HG03558 (cell line): ENCODE data around the gene LOXL1.

Experiments
- ATAC-seq: cut with Tn5 transposase; IDR thresholded peaks from one replicate; pipeline ENCODE4 v1.9.1; 2021; ENCODE audit warnings: moderate number of reproducible peaks; ENCODE audit not compliant: unreplicated experiment; ENCODE audit errors: extremely low read depth

Gene LOXL1

DNA sequence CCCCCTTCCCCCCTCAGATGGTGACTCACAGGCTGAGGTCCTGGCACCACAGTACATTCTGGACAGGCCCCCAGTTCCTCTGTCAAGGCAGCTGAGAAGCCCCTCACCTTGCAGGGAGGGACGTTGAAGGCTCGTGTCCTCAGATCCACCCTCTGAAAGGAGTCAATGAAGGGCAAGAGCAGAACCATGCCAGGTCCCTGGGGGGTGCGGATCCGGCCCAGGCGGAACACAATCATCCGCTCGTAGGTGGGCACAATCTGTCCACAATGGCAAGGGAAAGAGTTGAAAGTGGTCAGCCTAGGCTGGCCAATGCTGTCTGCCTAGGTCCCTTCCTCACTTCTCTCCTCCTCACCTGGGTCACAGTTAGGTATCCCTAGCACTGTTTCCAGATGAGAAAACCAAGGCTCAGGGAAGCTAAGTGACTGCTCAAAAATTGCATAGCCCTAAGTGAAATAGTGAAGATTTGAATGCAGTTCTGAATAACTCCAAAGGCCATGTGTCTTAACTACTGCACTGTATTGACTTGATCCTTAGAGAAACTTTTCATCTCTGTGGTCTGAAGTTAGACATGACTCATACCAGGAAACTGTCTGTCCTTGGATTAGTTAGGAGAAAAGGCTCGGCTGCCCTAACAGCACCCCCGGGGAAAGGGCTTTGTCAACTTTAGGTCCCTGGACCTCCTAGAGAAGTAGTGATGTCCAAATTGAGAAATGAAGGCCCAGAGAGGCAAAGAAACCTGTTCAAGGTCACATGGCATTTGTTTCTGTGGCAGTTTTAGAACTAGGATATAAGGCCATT lies 62.9 kb downstream of the LOXL1 start:
- no peak for ATAC-seq

DNA sequence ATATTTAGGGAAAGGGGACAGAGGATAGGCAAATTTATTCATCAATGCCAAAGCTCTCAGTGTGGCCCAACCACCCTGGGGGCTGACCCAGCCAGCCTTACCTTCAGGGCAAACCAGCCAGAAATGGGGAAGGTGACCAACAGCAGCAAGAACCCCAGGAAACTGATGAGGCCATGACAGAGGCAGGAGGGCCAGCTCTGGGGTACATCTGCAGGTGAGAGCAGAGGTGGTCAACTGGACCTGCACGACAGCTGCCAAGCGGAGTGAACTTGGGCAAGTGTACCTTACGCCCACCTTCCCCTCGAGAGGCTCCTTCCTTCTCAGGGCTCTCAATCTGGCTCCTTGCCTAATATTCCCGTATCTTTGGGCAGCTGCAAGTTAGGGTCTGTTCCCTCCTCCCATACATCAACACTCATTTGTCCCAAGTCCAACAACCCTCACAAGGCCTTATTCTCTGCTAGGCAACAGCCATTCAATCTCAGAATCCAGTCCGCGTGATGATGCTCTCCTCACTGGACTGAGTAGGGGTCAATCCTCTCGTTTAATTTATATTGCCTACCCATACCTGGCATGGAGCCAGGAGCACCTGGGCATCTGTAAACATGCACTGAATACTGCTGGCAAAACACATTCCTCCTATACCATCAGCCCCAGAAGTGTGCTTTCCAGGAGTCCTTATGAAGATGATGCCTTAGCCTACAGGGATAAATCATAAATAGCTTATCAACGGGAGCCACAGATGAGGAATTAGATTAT lies 64.2 kb downstream of the LOXL1 start:
- no peak for ATAC-seq

DNA sequence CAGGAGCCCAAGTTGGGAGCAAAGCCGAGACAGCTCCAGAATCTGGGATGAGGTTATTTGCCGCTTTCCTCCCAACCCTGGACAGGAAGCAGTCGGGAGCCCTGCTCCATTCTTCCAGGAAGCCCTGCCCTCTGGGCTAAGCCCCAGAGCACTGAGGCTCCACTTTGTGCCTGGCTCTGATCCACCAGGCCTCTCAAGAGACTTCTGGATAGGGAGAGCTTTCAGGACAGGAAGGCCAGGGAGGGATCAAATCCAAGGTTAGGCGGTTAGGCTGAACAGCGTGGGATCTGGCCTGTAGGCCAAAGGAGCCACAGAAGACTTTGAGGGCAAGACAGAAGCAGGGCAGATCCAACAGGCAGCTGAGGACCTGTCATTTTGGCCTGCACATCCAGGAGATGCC lies 65.0 kb downstream of the LOXL1 start:
- no peak for ATAC-seq

DNA sequence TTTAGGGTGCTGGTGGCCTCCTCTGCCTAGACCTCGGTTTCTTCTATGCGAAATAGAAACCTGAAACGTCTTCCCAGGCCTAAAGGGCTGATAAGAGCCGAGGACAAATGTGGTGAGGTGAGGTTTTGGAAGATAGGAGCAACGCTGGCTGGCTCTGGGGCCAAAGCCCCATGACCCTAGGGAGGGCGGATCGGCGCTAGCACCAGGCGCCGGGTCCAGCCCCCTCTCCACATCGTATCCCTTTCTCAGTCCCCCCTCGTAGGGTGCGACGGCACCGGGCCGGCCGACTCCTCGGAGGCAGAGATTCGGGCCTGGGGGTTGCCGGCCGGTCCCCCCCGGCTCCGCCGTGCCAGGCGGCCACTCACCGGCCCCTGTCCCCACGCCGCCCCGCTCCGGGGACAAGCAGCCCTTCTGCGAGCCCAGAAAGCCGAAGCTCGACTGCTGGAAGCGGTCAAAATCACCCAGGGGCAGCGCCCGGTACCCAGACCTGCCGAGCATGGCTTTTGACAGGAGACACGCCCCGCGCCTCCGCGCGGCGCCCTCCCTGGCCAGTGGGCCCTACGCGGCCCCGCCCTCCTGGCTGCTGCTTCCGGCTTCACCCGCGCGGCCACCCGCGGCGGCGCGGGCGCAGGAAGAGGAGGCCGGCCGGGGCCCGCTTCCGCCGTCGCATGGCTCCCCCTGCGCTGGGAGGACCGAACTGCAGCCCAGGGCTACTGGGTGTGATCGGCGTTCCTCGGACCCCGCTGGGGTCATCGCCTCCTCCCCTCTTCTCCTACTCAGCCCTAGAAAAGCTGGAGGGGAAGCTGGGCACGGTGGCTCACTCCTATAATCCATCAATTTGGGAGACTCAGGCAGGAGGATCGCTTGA lies 65.7 kb downstream of the LOXL1 start, which contains the start of gene STOML1:
TSS of gene STOML1 (minus strand) at position 570 of the 868 bp plus-strand sequence. CDS start at position 498, 72 bp downstream.
- ATAC-seq: peak; percentile 47

DNA sequence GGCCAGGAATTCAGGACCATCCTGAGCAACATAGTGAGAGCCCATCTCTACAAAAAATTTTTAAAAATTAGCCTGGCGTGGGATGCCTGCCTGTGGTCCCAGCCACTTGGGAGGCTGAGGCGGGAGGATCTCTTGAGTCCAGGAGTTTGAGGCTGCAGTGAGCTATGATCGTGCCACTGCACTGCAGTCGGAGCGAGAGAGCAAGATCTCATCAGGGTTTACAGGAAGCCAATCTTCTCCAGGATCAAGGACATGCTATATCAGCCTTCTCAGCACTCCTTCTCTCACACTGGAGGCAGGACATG lies 66.3 kb downstream of the LOXL1 start:
- no peak for ATAC-seq

DNA sequence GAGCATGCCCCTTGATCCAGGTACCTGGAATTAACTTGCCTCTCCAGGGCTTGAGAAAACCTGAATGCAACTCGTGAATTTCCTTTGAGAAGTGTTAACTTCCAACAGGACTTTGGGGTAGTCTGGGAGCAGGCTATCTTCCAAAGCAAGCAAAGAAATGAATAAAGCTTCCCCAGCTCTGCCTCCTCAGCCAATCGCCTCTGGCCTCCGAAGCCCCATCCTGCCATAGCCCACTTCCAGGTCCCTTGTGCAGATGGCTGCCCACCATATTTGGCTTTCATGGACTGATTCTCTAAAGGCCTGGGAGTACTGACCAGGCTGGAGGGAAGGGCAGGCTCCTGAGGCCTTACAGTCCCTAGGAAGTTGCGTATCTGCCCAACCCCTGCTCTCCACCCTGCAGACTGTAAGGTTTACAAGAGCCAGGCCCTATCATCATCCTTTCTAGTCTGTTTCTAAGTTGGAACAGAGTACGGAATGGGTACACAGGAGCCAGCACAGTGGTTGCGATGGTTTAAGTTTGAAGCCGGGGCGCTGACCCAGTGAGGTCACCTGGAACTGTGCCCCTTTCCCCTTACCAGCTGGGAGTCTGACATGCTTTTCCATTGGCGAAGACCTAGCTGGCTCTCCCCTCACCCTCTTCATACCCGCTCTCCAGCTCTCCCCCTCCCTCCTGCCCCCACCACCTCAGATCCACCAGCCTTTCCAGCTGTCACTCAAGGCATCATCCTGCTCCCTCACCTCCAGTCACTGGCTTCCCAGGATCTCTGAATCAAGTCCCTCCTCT lies 67.1 kb downstream of the LOXL1 start:
- no peak for ATAC-seq

DNA sequence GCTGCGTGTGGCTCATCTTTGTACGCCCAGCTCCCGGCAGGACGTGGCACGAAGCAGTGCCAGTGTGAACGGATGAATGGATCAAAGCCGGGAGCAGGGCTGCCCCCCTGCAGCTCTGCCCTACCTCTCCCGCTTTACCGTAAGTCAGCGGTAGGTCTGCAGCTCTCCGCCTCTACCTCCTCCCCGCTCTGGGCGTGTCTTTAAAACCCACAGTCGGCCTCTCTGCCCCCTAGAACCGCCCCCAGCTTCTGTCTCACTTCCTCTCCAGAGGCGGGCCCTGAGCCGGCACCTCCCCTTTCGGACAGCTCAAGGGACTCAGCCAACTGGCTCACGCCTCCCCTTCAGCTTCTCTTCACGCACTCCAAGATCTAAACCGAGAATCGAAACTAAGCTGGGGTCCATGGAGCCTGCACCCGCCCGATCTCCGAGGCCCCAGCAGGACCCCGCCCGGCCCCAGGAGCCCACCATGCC lies 68.2 kb downstream of the LOXL1 start, which contains the start of gene PML:
TSS of gene PML (plus strand) at position 304 of the 471 bp plus-strand sequence. CDS start at position 401, 97 bp downstream.
- peak; percentile 28 for ATAC-seq

DNA sequence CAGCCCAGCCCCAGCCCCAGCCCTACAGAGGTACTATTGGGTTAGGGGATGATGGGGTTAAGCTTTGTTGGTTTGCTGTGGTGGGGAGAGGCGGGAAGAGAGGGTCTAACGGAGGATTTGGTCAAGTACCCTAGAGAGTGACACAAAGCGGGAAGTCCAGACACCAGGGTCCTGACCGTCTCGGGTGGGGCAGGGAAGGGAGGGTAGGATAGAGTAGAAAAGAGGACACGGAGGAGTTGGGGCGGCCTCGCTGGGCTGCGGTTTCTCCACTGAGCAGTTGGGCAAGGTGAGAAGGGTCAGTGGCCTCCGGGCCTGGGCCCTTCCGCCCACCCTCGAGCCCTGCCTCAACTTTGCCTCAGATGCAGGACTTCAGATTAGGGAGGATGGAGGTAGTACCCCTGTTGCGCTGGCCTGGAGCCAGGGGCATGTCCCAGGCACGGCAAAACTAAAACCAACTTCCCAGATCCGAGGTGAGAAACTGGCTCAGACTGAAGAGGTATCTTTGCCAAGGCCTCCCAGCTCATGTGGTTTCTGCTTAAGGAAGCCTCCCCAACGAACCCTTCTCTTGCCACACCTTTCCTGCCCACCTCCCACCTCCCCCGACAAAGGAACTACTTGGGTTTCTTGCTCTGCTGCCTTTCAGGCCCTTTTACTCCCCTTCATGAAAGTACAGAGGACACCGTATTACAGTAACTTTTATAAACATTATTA lies 68.8 kb downstream of the LOXL1 start:
- ATAC-seq: no peak

DNA sequence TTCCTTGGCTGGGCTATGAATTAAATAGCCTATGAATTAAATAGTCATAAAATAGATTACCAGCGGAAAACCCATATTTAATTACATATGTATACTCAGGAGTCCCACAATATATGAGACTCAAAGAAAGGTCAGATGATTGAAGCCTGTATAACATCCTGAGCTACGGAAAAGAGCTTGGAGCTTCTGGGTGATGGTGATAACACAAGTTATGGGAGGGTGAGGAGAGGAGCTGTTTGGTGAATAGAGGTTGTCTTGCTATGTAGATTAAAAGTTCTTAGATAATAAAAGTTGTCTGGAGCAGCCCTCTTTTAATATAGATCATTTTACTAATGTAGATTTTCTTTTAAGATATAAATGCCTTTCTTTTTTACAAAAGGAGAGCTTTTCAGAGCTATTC lies 70.0 kb downstream of the LOXL1 start:
- no peak for ATAC-seq

DNA sequence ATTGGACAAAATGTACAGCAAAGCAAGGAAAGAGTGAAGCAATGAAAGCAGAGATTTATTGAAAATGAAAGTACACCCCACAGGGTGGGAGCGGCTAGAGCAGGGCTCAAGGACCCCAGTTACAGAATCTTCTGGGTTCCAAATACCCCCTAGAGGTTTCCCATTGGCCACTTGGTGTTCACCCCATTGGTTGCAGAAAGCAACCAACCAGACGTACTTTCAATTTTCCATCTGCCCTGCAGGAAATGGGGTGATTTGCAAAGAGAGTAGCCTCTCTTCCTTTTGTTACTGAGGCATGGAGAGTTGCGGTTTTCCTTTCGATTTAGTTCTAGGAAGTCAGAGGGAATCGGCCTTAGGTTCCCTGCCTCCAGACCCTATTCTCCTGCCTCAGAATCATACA lies 70.7 kb downstream of the LOXL1 start:
- ATAC-seq: no peak

DNA sequence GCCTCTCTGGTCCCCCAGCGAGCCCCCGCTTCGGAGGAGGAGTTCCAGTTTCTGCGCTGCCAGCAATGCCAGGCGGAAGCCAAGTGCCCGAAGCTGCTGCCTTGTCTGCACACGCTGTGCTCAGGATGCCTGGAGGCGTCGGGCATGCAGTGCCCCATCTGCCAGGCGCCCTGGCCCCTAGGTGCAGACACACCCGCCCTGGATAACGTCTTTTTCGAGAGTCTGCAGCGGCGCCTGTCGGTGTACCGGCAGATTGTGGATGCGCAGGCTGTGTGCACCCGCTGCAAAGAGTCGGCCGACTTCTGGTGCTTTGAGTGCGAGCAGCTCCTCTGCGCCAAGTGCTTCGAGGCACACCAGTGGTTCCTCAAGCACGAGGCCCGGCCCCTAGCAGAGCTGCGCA lies 71.7 kb downstream of the LOXL1 start:
- ATAC-seq: no peak
